NB4 (cell line): Measurements from ENCODE around the gene KCNQ4.

Experiments
- POLR2A ChIP-seq: IDR thresholded peaks from 2 replicates; pipeline ENCODE4 v1.6.1; 2011; ENCODE audit warnings: mild to moderate bottlenecking; ENCODE audit not compliant: insufficient read length; ENCODE audit errors: extremely low read depth
- TF ChIP-seq, protein P1 (sequence below): IDR thresholded peaks from one replicate; pipeline ENCODE4 v1.5.1; 2012; ENCODE audit warnings: low read depth, low read length

DNA sequence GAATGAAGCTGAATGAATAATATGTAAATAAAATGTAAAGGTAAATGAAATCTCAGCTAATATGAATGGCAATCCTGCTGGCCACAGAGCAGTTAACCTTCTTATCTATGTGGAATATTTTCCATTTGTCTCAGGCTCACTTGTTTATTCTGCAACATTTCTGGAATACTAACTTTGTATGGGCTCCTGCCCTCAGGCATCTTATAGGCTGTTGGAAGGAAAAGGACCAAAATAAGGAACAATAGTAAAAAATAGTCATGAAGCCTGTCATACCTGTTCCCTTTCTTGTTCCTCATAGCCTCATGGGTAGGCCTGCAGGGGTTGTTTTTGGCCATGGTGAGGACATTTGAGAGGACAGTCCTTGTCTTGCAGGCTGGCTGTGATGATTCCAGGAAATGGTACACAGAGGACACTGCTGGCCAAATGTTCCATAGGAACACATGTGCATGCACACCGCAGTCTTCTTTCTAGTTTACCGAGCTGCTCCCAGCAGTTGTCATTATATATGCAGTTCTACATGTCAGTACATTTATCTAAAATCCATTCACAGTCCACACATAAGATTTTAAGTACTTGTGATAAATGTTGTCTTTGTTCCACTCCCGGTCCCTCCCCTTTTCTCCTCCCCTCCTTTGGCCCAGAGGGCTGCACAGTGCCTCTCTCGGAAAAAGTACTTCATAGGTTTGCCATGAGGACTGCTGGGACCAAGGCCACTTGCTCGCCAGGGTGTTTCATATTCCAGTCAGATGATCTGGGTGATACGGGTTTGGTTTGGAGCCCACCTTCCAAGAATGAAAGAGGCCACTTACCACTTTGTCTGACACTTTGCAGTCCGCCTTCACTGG is 15.2 kb upstream of the KCNQ4 start:
- TF ChIP-seq, protein P1, sequence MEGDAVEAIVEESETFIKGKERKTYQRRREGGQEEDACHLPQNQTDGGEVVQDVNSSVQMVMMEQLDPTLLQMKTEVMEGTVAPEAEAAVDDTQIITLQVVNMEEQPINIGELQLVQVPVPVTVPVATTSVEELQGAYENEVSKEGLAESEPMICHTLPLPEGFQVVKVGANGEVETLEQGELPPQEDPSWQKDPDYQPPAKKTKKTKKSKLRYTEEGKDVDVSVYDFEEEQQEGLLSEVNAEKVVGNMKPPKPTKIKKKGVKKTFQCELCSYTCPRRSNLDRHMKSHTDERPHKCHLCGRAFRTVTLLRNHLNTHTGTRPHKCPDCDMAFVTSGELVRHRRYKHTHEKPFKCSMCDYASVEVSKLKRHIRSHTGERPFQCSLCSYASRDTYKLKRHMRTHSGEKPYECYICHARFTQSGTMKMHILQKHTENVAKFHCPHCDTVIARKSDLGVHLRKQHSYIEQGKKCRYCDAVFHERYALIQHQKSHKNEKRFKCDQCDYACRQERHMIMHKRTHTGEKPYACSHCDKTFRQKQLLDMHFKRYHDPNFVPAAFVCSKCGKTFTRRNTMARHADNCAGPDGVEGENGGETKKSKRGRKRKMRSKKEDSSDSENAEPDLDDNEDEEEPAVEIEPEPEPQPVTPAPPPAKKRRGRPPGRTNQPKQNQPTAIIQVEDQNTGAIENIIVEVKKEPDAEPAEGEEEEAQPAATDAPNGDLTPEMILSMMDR: no peak
- TF ChIP-seq POLR2A: no peak
